Naive B cell (primary cell): ENCODE results near the gene ENDOU. TPM values are rescaled to one million over a fixed set of nuclear protein-coding genes. Genes with fewer than 3 reads are reported as not detected.
A peak's percentile ranks its signal among the peaks of the same experiment; 100 is the strongest.

Source experiments
- ATAC-seq, 2 donors: fragments of 150-1000 bp; cut with Tn5 transposase; 2 replicates each; pipeline ENCODE4 v1.10.0; 2021; ENCODE audit warnings: low read depth in 2 of 2, mild to moderate bottlenecking in 2 of 2, moderate library complexity in 2 of 2
- DNase-seq: peaks from one replicate; pipeline ENCODE4 v3.0.0; 2022
- H3K27ac Mint-ChIP-seq, 6 donors: one replicate each; pipeline ENCODE4 v1.8.0; 2020 to 2022; ENCODE audit warnings: mild to moderate bottlenecking in 6 of 6, mixed read lengths in 6 of 6, moderate library complexity in 5 of 6, inconsistent platforms in 2 of 6
- H3K27me3 Mint-ChIP-seq, 3 donors: one replicate each; pipeline ENCODE4 v1.8.0; 2021 to 2022; ENCODE audit warnings: mixed read lengths in 3 of 3, mild to moderate bottlenecking in 1 of 3
- H3K36me3 Mint-ChIP-seq, 2 donors: one replicate each; pipeline ENCODE4 v1.8.0; 2020 to 2022; ENCODE audit warnings: mixed read lengths in 2 of 2, inconsistent platforms in 1 of 2, mild to moderate bottlenecking in 1 of 2
- H3K4me1 Mint-ChIP-seq, 3 donors: one replicate each; pipeline ENCODE4 v1.8.0; 2020 to 2022; ENCODE audit warnings: mixed read lengths in 3 of 3, inconsistent platforms in 1 of 3, mild to moderate bottlenecking in 1 of 3, moderate library complexity in 1 of 3
- H3K4me3 Mint-ChIP-seq, 8 donors: one replicate each; pipeline ENCODE4 v1.8.0; 2020 to 2022; ENCODE audit warnings: mild to moderate bottlenecking in 8 of 8, mixed read lengths in 8 of 8, moderate library complexity in 8 of 8, inconsistent platforms in 2 of 8
- H3K9me3 Mint-ChIP-seq, 7 donors: one replicate each; pipeline ENCODE4 v1.8.0; 2020 to 2022; ENCODE audit warnings: mixed read lengths in 7 of 7, mild to moderate bottlenecking in 5 of 7, inconsistent platforms in 2 of 7, moderate library complexity in 1 of 7
- polyA plus RNA-seq, 6 donors: library from polyadenylated mRNA; unstranded; fragments of 300-500 nt; fragmentation: Illumina TruSeq; gene quantifications; one replicate each; pipeline ENCODE4 v1.2.3, GENCODE V29; 2021; ENCODE audit warnings: low read depth in 6 of 6

The ENDOU gene
- polyA plus RNA-seq, 6 donors from 2014 or later = 0.21 TPM; not detected in 5

- Mint-ChIP-seq H3K4me3 (peak overlapping the region in 1 of 8 donors; percentile 36), H3K9me3 (no peaks in the 10 kb centered on the region), H3K4me1 (peaks cover 52 to 80% (median 61%) of the 10 kb centered on the region in 3 donors)
Measured at GRCh38 chr12:47745485-47746041, 20.3 kb upstream of the ENDOU start.

GRCh38 chr12:47744778-47745436 lies 19.6 kb upstream of the ENDOU start:
- H3K4me1 Mint-ChIP-seq = peaks cover 57 to 84% (median 66%) of the 10 kb centered on the region in 3 donors
- H3K27me3 Mint-ChIP-seq = no peaks in the 10 kb centered on the region
- H3K9me3 Mint-ChIP-seq = no peaks in the 10 kb centered on the region
- no peak for ATAC-seq
- peak overlapping the region in 2 of 8 donors; percentile 29 to 76 for H3K4me3 Mint-ChIP-seq
- H3K27ac Mint-ChIP-seq = peak overlapping the region in 1 of 6 donors; percentile 80
- DNase-seq = no peak
- no peaks in the 10 kb centered on the region for H3K36me3 Mint-ChIP-seq

More at GRCh38 chr12:47745485-47746041, 20.3 kb upstream of the ENDOU start:
- no peak for DNase-seq
- Mint-ChIP-seq H3K36me3 (no peaks in the 10 kb centered on the region), H3K27ac (no peak overlapping the region), H3K27me3 (no peaks in the 10 kb centered on the region)
- ATAC-seq = no peak

GRCh38 chr12:47744005-47744651 lies 18.8 kb upstream of the ENDOU start:
- H3K9me3 Mint-ChIP-seq = no peaks in the 10 kb centered on the region
- H3K27me3 Mint-ChIP-seq = no peaks in the 10 kb centered on the region
- DNase-seq = peak; percentile 33
- no peak overlapping the region for H3K27ac Mint-ChIP-seq
- peaks cover 60 to 84% (median 69%) of the 10 kb centered on the region in 3 donors for H3K4me1 Mint-ChIP-seq
- H3K36me3 Mint-ChIP-seq = no peaks in the 10 kb centered on the region
- H3K4me3 Mint-ChIP-seq = no peak overlapping the region
- ATAC-seq = no peak

- Mint-ChIP-seq H3K36me3 (no peaks in the 10 kb centered on the region), H3K27me3 (no peaks in the 10 kb centered on the region), H3K9me3 (no peaks in the 10 kb centered on the region), H3K4me1 (peaks cover 56 to 84% (median 67%) of the 10 kb centered on the region in 3 donors), H3K27ac (peak overlapping the region in 1 of 6 donors; percentile 92), H3K4me3 (peak overlapping the region in 1 of 8 donors; percentile 2)
- no peak for DNase-seq
- ATAC-seq = no peak
Measured at GRCh38 chr12:47743311-47743860, 18.1 kb upstream of the ENDOU start.

GRCh38 chr12:47742253-47742825 lies 17.0 kb upstream of the ENDOU start:
- ATAC-seq (peak; percentile 12 to 22), DNase-seq (peak; percentile 59)
- Mint-ChIP-seq H3K4me1 (peaks cover 48 to 76% (median 65%) of the 10 kb centered on the region in 3 donors), H3K27me3 (no peaks in the 10 kb centered on the region), H3K36me3 (no peaks in the 10 kb centered on the region), H3K9me3 (no peaks in the 10 kb centered on the region), H3K27ac (peak overlapping the region in 1 of 6 donors; percentile 78), H3K4me3 (peak overlapping the region in 1 of 8 donors; percentile 35)

GRCh38 chr12:47741340-47741703 lies 16.0 kb upstream of the ENDOU start:
- H3K4me1 Mint-ChIP-seq = peaks cover 38 to 66% (median 55%) of the 10 kb centered on the region in 3 donors
- H3K27ac Mint-ChIP-seq = peak overlapping the region; percentile 80 to 97 (median 90)
- DNase-seq (peak; percentile 35), ATAC-seq (peak; percentile 15 to 37)
- no peaks in the 10 kb centered on the region for H3K27me3 Mint-ChIP-seq
- peak overlapping the region in 7 of 8 donors; percentile 33 to 85 (median 80) for H3K4me3 Mint-ChIP-seq
- no peaks in the 10 kb centered on the region for H3K9me3 Mint-ChIP-seq
- no peaks in the 10 kb centered on the region for H3K36me3 Mint-ChIP-seq

- Mint-ChIP-seq H3K9me3 (no peaks in the 10 kb centered on the region), H3K4me1 (peaks cover 34 to 60% (median 50%) of the 10 kb centered on the region in 3 donors), H3K36me3 (no peaks in the 10 kb centered on the region), H3K4me3 (peak overlapping the region in 7 of 8 donors; percentile 61 to 88 (median 81)), H3K27me3 (no peaks in the 10 kb centered on the region), H3K27ac (peak overlapping the region; percentile 83 to 97 (median 90))
- ATAC-seq (peak; percentile 67 to 68), DNase-seq (peak; percentile 46)
Measured at GRCh38 chr12:47740606-47741339, 15.5 kb upstream of the ENDOU start.

GRCh38 chr12:47739979-47740378 lies 14.7 kb upstream of the ENDOU start:
- H3K4me1 Mint-ChIP-seq = peaks cover 32 to 52% (median 42%) of the 10 kb centered on the region in 3 donors
- H3K27me3 Mint-ChIP-seq = no peaks in the 10 kb centered on the region
- H3K9me3 Mint-ChIP-seq = no peaks in the 10 kb centered on the region
- no peak for DNase-seq
- ATAC-seq = peak; percentile 51 to 58
- H3K4me3 Mint-ChIP-seq = peak overlapping the region in 7 of 8 donors; percentile 61 to 88 (median 81)
- H3K36me3 Mint-ChIP-seq = no peaks in the 10 kb centered on the region
- H3K27ac Mint-ChIP-seq = peak overlapping the region in 4 of 6 donors; percentile 16 to 90 (median 86)

- Mint-ChIP-seq H3K27ac (peak overlapping the region in 4 of 6 donors; percentile 49 to 88 (median 63)), H3K36me3 (no peaks in the 10 kb centered on the region), H3K27me3 (no peaks in the 10 kb centered on the region), H3K4me3 (peak overlapping the region in 5 of 8 donors; percentile 15 to 88 (median 81)), H3K9me3 (no peaks in the 10 kb centered on the region), H3K4me1 (peaks cover 29 to 47% (median 38%) of the 10 kb centered on the region in 3 donors)
- no peak for ATAC-seq
- no peak for DNase-seq
Measured at GRCh38 chr12:47739297-47739696, 14.0 kb upstream of the ENDOU start.

GRCh38 chr12:47737936-47738594 lies 12.8 kb upstream of the ENDOU start:
- peaks cover 26 to 38% (median 29%) of the 10 kb centered on the region in 3 donors for H3K4me1 Mint-ChIP-seq
- H3K4me3 Mint-ChIP-seq = no peak overlapping the region
- peak overlapping the region in 2 of 6 donors; percentile 59 to 66 for H3K27ac Mint-ChIP-seq

GRCh38 chr12:47736877-47737676 lies 11.8 kb upstream of the ENDOU start:
- no peak for ATAC-seq
- H3K4me3 Mint-ChIP-seq = peak overlapping the region in 1 of 8 donors; percentile 25
- no peak for DNase-seq
- H3K9me3 Mint-ChIP-seq = no peaks in the 10 kb centered on the region
- no peaks in the 10 kb centered on the region for H3K27me3 Mint-ChIP-seq
- no peaks in the 10 kb centered on the region for H3K36me3 Mint-ChIP-seq
- H3K4me1 Mint-ChIP-seq = peaks cover 26 to 36% (median 29%) of the 10 kb centered on the region in 3 donors
- H3K27ac Mint-ChIP-seq = peak overlapping the region in 2 of 6 donors; percentile 59 to 82

More at GRCh38 chr12:47737936-47738594, 12.8 kb upstream of the ENDOU start:
- ATAC-seq = no peak
- H3K27me3 Mint-ChIP-seq = no peaks in the 10 kb centered on the region
- no peaks in the 10 kb centered on the region for H3K36me3 Mint-ChIP-seq
- DNase-seq = no peak
- no peaks in the 10 kb centered on the region for H3K9me3 Mint-ChIP-seq
